GM19452 (cell line): Measurements from ENCODE around the gene HBD.

Experiments
- ATAC-seq: cut with Tn5 transposase; IDR thresholded peaks from one replicate; pipeline ENCODE4 v1.9.1; 2021; ENCODE audit not compliant: unreplicated experiment

HBD gene

DNA sequence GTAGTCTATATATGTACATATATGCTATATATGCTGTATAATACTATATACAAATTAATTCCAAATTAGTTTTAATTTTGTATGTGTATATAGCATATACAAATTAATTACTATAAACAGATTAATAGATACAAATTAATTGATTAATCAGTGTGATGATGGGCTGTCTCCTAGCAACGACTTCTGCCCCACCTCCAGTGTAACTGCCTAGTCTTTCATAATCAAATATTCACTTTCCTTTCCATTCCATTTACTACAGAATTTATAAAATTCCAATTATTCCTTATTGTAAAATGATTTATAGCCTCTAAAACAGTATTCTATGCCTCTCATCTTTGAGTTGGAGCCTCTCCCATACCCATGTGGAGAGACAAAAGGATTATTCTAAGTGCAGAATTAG lies 976 bp downstream of the HBD start:
- no peak for ATAC-seq

DNA sequence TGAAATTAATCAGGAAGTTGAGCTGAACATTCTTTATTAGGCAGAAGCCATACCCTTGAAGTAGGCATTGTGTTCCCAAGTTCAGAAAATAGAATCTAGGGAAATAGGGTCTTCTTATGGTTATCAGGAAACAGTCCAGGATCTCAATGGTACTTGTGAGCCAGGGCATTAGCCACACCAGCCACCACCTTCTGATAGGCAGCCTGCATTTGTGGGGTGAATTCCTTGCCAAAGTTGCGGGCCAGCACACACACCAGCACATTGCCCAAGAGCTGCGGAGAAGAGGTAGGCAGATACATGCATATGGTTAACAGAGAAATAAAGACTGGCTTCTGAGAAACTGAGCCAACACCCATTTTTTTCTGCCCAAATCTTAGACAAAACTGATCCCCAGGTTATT lies 1.5 kb downstream of the HBD start:
- no peak for ATAC-seq

DNA sequence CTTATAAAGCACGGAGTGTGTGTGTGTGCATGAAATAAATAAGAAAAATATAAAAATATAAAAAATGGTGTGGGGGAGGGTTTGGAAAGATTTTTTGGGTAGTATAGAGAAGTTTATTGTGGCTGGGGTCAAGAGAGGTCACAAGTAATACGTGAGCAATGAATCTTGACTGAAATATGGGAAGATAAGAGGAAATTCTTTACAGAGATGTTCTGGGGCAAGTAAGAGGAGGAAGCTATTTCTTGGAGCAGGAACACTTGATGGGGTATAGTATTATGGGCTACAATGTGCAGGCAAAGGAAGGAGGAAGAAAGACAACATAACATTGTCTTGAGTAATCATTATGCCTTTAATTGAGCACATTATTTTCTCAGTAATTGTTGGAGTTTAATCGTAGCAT lies 2.1 kb downstream of the HBD start:
- ATAC-seq = no peak

DNA sequence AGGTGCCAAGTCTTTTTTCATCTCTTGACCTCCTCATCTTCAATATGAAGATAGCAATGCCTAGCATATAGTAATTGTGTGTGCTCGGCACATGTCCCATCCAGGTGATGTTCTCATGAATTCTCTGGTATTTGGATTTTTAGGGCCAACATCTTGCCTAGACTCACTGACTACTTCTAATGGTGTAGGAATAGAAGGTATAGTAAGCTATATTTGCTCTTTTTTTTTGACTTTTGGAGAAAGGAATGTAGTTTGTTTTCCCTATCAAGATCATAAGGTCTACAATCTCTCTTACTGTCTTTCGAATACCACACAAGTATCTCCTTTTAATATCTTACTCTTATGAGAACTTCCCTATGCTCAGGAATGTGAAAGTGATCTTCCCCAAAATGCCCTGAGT lies 3.2 kb downstream of the HBD start:
- no peak for ATAC-seq

DNA sequence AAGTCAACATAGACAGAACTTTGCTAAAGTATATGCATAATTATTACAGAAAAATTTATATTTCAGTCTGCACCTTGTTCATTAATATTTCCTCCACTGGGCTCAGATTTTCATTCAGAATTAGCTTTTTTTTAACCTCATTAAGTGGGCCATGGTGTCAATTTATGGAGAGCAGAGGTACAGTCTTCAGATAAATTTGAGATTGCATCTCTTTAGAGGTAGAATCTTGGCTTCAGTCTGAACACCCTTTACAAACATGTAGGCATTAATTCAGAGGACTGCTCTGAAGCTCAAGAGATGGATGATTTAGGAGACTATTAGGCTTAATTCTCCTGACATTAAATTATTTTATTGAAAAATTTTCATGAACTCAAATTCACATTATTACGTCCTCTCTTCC lies 4.0 kb downstream of the HBD start:
- ATAC-seq = no peak

DNA sequence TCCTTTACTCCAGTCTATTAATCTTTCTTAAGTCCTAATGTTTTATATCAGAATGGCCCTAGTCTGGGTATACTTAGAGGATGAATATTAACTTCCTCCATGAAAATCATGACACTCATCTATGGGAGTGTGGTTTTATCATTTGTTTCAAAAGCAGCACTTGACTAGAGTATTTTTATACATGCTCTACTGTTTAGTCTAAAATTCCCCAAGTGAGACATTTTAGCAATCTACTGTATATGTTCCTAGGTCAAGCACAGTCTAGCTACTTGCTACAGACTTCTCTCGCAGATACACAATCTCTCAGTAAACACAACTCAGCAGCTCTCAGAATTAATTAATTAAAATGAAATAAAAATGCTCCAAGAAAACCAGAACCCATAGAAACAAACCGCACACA lies 4.5 kb downstream of the HBD start:
- ATAC-seq = no peak

DNA sequence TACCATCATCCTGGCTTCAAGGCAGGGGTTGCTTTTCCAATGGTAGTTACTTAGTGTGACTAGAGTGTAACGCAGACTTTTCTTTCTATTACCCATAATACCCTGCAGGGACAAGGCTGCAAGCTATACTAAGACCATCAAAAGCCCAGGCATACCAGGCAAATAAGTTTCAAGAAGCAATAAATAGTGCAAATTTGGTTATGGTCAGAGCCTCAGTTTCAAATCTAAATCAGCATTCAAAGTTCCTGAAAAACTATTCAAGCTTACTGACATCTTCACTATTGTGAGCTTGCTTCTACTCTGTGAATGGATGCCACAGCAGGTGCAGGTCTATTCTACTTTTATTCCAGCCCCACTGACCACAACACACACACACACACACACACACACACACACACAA lies 4.9 kb downstream of the HBD start:
- ATAC-seq = no peak

DNA sequence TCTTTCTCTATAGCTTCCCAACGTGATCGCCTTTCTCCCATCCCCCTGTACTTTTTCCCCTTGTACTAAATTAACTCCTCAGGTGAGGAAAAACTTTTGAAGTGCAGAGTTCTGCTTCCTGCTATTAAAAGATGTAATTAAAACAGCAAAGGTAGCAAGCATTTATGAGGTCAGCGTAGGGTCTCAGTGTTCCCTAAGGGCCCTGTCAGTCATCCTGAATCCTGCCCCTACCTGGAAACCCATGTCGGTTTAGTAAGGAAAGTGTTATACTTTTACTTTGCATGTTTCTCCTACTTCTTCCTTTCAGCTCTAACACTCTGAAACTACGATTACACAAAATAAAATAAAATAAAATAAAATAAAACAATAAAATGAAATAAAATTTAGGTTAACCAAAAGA lies 6.2 kb downstream of the HBD start:
- ATAC-seq = no peak

DNA sequence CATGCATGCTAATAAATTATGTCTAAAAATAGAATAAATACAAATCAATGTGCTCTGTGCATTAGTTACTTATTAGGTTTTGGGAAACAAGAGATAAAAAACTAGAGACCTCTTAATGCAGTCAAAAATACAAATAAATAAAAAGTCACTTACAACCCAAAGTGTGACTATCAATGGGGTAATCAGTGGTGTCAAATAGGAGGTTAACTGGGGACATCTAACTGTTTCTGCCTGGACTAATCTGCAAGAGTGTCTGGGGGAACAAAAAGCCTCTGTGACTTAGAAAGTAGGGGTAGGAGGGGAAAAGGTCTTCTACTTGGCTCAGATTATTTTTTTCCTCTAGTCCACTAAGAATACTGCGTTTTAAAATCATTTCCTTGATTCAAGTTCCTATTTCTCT lies 6.6 kb downstream of the HBD start:
- ATAC-seq = no peak

DNA sequence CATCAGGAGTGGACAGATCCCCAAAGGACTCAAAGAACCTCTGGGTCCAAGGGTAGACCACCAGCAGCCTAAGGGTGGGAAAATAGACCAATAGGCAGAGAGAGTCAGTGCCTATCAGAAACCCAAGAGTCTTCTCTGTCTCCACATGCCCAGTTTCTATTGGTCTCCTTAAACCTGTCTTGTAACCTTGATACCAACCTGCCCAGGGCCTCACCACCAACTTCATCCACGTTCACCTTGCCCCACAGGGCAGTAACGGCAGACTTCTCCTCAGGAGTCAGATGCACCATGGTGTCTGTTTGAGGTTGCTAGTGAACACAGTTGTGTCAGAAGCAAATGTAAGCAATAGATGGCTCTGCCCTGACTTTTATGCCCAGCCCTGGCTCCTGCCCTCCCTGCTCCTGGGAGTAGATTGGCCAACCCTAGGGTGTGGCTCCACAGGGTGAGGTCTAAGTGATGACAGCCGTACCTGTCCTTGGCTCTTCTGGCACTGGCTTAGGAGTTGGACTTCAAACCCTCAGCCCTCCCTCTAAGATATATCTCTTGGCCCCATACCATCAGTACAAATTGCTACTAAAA lies 7.5 kb downstream of the HBD start, which contains the start of gene HBB:
Gene HBB (minus strand): TSS at position 340 of the 579 bp plus-strand sequence. CDS start 50 bp downstream, at position 290.
- ATAC-seq = no peak

DNA sequence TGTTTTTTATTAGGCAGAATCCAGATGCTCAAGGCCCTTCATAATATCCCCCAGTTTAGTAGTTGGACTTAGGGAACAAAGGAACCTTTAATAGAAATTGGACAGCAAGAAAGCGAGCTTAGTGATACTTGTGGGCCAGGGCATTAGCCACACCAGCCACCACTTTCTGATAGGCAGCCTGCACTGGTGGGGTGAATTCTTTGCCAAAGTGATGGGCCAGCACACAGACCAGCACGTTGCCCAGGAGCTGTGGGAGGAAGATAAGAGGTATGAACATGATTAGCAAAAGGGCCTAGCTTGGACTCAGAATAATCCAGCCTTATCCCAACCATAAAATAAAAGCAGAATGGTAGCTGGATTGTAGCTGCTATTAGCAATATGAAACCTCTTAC lies 8.8 kb downstream of the HBD start:
- no peak for ATAC-seq

DNA sequence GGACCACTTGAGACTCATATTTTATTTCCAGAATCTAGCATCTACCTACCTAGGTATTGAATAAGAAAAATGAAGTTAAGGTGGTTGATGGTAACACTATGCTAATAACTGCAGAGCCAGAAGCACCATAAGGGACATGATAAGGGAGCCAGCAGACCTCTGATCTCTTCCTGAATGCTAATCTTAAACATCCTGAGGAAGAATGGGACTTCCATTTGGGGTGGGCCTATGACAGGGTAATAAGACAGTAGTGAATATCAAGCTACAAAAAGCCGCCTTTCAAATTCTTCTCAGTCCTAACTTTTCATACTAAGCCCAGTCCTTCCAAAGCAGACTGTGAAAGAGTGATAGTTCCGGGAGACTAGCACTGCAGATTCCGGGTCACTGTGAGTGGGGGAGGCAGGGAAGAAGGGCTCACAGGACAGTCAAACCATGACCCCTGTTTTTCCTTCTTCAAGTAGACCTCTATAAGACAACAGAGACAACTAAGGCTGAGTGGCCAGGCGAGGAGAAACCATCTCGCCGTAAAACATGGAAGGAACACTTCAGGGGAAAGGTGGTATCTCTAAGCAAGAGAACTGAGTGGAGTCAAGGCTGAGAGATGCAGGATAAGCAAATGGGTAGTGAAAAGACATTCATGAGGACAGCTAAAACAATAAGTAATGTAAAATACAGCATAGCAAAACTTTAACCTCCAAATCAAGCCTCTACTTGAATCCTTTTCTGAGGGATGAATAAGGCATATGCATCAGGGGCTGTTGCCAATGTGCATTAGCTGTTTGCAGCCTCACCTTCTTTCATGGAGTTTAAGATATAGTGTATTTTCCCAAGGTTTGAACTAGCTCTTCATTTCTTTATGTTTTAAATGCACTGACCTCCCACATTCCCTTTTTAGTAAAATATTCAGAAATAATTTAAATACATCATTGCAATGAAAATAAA lies 9.5 kb downstream of the HBD start:
- ATAC-seq = no peak

DNA sequence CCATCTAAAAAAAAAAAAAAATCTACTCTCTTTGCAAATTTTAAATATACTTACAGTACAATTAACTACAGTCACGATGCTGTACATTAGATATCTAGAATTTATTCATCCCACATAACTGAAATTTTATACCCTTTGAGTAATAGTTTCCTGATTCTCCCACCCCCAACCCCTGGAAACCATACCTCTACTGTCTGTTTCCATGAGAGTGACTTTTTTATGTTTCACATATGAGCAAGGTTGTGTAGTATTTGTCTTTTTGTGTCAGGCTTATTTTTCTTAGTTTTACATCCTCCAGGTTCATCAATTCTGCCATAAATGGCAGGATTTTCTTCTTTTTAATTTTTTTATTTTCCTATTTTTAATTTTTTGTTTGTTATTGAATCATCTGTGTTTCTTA lies 10.6 kb downstream of the HBD start:
- no peak for ATAC-seq

DNA sequence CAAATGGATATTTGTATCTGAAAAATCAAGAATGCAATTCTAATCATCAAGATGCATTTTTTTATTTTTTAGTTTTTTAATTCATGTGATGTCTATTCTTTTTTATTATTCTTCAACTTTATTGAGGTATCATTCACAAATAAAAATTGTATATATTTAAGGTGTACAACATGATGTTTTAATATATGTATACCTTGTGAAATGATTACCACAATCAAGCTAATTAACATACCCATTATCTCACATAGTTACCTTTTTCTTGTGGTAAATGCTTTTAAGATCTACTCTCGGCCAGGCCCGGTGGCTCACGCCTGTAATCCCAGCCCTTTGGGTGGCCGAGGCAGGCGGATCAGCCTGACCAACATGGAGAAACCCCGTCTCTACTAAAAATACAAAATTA lies 11.1 kb downstream of the HBD start:
- no peak for ATAC-seq

DNA sequence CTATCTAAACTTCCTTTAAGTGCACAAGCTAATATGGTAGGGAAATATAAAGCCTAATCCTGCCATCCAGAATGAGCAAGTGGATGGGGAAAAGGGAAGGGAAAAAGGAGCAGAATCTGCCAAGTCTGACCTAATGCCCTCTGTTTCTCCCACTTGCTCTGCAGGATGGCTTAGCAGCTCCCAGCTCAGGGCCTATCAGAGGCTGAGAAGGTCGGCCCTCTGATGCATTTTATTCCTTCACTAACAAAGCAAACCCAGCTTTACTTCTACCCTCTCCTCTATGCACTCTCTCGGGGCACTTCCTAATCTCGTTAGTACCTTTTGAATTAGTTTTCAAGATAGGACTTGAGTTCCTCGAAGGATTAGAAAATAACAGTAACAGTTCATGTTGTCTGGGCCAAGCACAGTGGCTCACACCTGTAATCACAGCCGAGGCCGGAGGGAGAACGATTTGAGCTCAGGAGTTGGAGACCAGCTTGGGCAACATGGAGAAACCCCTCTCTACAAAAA lies 23.9 kb downstream of the HBD start:
- ATAC-seq = no peak

DNA sequence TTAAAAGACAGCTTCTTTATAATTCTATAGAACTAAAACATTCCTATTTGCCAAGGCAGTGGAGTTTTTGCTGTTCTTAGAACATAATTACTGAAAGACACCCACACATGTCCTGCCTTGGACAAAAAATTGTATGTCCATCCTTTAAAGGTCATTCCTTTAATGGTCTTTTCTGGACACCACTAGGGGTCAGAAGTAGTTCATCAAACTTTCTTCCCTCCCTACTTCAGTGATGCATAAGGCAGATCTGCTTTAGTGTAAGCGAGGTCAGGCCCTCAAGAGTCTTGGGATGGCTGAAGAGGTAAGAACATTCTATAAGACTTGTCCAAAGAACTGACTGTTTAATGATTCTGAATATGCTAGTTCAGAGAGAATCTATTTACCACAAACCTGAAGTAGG lies 29.5 kb downstream of the HBD start:
- ATAC-seq = peak; percentile 60

DNA sequence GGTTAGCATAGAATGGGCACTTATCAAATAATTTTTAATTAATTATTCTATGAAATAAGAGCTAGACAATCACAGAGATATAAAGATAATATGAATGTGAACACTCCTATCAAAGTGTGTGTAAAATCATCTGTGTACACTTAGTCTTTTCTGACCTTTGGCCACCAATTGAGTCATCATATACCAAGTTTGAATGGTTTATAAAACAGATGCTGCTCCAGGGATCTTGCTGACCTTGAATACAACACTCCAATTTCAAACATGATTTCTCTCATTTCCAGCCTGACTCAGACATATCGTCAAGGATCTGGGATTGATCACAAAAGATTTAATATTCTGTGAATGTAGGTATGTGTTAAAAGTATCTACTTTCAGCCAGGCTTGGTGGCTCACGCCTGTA lies 30.9 kb downstream of the HBD start:
- no peak for ATAC-seq

DNA sequence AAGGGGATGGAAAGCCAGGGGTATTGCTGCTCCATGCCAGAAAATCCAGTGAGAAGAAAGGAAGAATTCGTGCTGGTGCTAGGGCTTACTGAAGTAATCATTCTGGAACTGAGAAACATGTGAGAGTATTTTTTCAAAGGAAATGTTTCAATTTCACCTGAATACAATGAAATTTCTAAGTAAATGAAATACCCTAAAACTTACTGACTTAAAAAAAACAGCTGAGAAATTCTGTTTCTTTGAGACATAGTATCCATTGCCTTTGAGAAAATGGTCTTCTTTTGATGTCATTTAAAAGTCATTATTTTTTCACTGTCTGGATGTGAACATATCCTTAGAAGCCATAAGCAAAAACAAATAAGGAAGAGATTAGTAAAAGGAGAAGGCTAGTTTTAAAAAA lies 33.7 kb downstream of the HBD start, which contains the start of gene OR51V1:
Gene OR51V1 (minus strand): TSS at position 101 of the 400 bp plus-strand sequence. CDS start 0 bp downstream, at position 101.
- no peak for ATAC-seq

DNA sequence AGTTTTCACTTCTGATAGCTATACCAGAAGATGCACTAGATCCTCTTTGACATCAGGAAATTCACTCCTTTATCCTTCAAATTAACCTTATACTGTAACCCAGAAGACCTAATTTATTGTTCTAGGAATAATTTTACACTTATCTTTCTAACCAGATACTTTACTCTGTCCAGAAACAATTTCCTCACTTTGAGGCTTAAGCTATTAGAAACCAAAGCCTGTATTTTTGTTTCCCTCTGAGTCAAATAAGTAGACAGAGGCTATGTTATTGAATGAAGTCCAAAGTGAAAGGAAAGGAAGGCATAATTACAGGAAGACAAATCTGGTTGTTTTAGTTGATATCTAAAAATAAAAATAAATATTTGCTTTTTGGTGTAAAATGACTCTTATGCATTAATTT lies 36.0 kb downstream of the HBD start:
- ATAC-seq = no peak

DNA sequence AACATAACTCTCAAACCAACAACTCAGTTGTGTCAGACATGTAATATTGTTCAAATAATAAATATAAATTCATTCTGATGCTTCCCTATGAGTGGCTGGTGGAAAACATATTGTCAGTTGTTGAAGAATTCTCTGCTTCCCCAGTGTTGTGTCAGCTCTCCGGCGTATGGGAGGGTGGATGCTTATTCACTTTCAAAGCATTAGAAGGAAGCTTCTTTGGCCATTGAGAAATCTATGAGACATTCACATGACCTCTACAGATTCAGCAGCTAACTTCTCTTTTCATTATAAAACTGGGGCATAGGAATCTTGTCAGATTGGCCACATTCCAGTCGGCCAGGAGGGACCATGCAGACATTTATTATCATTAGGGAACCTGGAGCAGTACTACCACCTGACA lies 36.7 kb downstream of the HBD start:
- no peak for ATAC-seq

DNA sequence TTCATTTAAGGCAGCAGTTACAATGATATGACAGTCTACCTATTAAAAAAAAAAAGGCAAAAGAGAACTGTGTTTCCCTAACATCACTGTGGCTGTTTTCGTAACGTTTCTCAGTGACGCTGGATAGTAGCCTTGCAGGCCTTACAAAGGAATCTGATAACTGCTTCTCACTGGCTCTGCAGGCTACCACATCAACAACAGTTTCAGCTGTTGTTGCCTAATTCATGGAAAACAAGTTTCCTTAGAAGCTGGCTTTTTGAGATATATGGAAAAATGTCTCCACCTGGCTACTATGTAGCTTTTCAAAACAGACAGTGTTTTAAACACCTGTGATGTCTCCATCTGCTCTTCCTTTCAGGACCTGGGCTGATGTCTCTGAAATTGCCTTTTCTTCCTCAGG lies 37.6 kb downstream of the HBD start:
- no peak for ATAC-seq

DNA sequence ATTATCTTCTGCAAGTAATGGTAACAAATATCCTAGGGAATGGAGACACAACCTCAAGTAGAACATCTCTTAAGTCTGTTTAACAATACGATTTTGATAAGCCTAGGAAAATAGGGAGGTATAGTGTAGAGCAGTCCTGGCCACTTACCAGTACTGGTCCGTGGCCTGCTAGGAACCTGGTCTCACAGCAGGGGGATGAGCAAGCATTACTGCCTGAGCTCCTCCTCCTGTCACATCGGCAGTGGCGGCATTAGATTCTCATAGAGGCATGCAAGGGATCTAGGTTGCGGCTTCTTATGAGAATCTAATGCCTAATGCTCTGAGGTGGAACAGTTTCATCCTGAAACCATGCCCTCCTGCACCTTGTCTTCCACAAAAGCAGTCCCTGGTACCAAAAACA lies 38.2 kb downstream of the HBD start:
- ATAC-seq = no peak
